ENCODE measurements around the gene AGT.
"Not testable (repeated sequence)": the region's sequence is repeated elsewhere in the genome, so short reads cannot be mapped to it uniquely, and the experiment has no call there.

The AGT gene

GRCh38 chr1:230730977-230731376 is 17.1 kb upstream of the AGT start:
- H3K18ac ChIP-seq (ENCODE audit: low read depth in 1 of 2, low read length in 2 of 2) = no peak overlapping the region
- H4K8ac ChIP-seq (ENCODE audit: low read length) = no peak overlapping the region
- H3K79me1 ChIP-seq (replicated peaks; ENCODE audit: low read length, poor library complexity, severe bottlenecking) = no peaks in the 10 kb centered on the region
- WGBS = 75% methylated on average over 5 of the region's 5 CpGs
- H3K27ac ChIP-seq (ENCODE audit: low read length, poor library complexity, severe bottlenecking) = no peak overlapping the region
- no peak overlapping the region for H3K4me3 ChIP-seq (ENCODE audit: insufficient read depth in 1 of 2, low read depth in 1 of 2, low read length in 2 of 2)
- H2AK5ac ChIP-seq (ENCODE audit: low read length, severe bottlenecking) = no peak overlapping the region
- no peak overlapping the region for H3K9ac ChIP-seq (ENCODE audit: low read length)
- H4K91ac ChIP-seq (ENCODE audit: low read length) = no peak overlapping the region
- H2BK15ac ChIP-seq (ENCODE audit: low read depth, poor library complexity, severe bottlenecking) = no peak overlapping the region
- no peak overlapping the region for H2BK12ac ChIP-seq (ENCODE audit: low read length in 2 of 2)
- no peak overlapping the region for H2AFZ ChIP-seq (ENCODE audit: low read depth, low read length)
- no peaks in the 10 kb centered on the region for H3K36me3 ChIP-seq (ENCODE audit: control insufficient read depth in 1 of 2, insufficient read depth in 2 of 2, low read depth in 1 of 2, low read length in 2 of 2)
- H3K4me1 ChIP-seq (ENCODE audit: control insufficient read depth, insufficient read depth, low read depth, low read length) = no peaks in the 10 kb centered on the region
- H2BK120ac ChIP-seq (ENCODE audit: low read depth, low read length) = no peak overlapping the region
- H3K9me3 ChIP-seq (ENCODE audit: control insufficient read depth, low read length) = no peaks in the 10 kb centered on the region
- no peak overlapping the region for H3K14ac ChIP-seq (ENCODE audit: low read length in 2 of 2)
- DNase-seq = no peak
- no peak overlapping the region for H3K4me2 ChIP-seq (ENCODE audit: low read length, poor library complexity, severe bottlenecking)
- H3K27me3 ChIP-seq (ENCODE audit: control insufficient read depth in 1 of 2, insufficient read depth in 1 of 2, low read length in 2 of 2) = peaks cover 8 to 10% of the 10 kb centered on the region in 2 experiments
- no peak overlapping the region for H3K4ac ChIP-seq (ENCODE audit: low read depth in 1 of 2, low read length in 2 of 2)
- no peak overlapping the region for H2BK5ac ChIP-seq (ENCODE audit: low read depth, low read length, poor library complexity, severe bottlenecking)
- H3K23ac ChIP-seq (ENCODE audit: low read length in 2 of 2) = no peak overlapping the region

GRCh38 chr1:230728710-230729392 is 14.9 kb upstream of the AGT start:
- no peak for DNase-seq
- Histone ChIP-seq H3K23ac (ENCODE audit: low read length in 2 of 2) (no peak overlapping the region), H3K27me3 (ENCODE audit: control insufficient read depth in 1 of 2, insufficient read depth in 1 of 2, low read length in 2 of 2) (peaks cover 3 to 7% of the 10 kb centered on the region in 2 experiments), H2BK120ac (ENCODE audit: low read depth, low read length) (no peak overlapping the region), H2AFZ (ENCODE audit: low read depth, low read length) (no peak overlapping the region), H3K18ac (ENCODE audit: low read depth in 1 of 2, low read length in 2 of 2) (no peak overlapping the region), H4K8ac (ENCODE audit: low read length) (no peak overlapping the region), H3K79me1 (replicated peaks; ENCODE audit: low read length, poor library complexity, severe bottlenecking) (no peaks in the 10 kb centered on the region), H2AK5ac (ENCODE audit: low read length, severe bottlenecking) (no peak overlapping the region), H2BK15ac (ENCODE audit: low read depth, poor library complexity, severe bottlenecking) (no peak overlapping the region), H3K4me1 (ENCODE audit: control insufficient read depth, insufficient read depth, low read depth, low read length) (no peaks in the 10 kb centered on the region), H2BK12ac (ENCODE audit: low read length in 2 of 2) (no peak overlapping the region), H3K36me3 (ENCODE audit: control insufficient read depth in 1 of 2, insufficient read depth in 2 of 2, low read depth in 1 of 2, low read length in 2 of 2) (no peaks in the 10 kb centered on the region), H3K4me3 (ENCODE audit: insufficient read depth in 1 of 2, low read depth in 1 of 2, low read length in 2 of 2) (no peak overlapping the region), H3K9me3 (ENCODE audit: control insufficient read depth, low read length) (no peaks in the 10 kb centered on the region), H2BK5ac (ENCODE audit: low read depth, low read length, poor library complexity, severe bottlenecking) (no peak overlapping the region), H3K4ac (ENCODE audit: low read depth in 1 of 2, low read length in 2 of 2) (no peak overlapping the region), H3K27ac (ENCODE audit: low read length, poor library complexity, severe bottlenecking) (no peak overlapping the region), H3K14ac (ENCODE audit: low read length in 2 of 2) (no peak overlapping the region), H3K4me2 (ENCODE audit: low read length, poor library complexity, severe bottlenecking) (no peak overlapping the region), H4K91ac (ENCODE audit: low read length) (no peak overlapping the region), H3K9ac (ENCODE audit: low read length) (no peak overlapping the region)
- WGBS = 58% methylated on average over 4 of the region's 6 CpGs

- no peak overlapping the region for H3K14ac ChIP-seq (ENCODE audit: low read length in 2 of 2)
- H3K4me2 ChIP-seq (ENCODE audit: low read length, poor library complexity, severe bottlenecking) = no peak overlapping the region
- H3K4me3 ChIP-seq (ENCODE audit: insufficient read depth in 1 of 2, low read depth in 1 of 2, low read length in 2 of 2) = no peak overlapping the region
- H3K9ac ChIP-seq (ENCODE audit: low read length) = no peak overlapping the region
- H3K23ac ChIP-seq (ENCODE audit: low read length in 2 of 2) = no peak overlapping the region
- no peaks in the 10 kb centered on the region for H3K4me1 ChIP-seq (ENCODE audit: control insufficient read depth, insufficient read depth, low read depth, low read length)
- no peaks in the 10 kb centered on the region for H3K79me1 ChIP-seq (replicated peaks; ENCODE audit: low read length, poor library complexity, severe bottlenecking)
- H4K8ac ChIP-seq (ENCODE audit: low read length) = no peak overlapping the region
- 86% methylated on average over 2 of the region's 6 CpGs for WGBS
- H3K27ac ChIP-seq (ENCODE audit: low read length, poor library complexity, severe bottlenecking) = no peak overlapping the region
- no peak overlapping the region for H2AFZ ChIP-seq (ENCODE audit: low read depth, low read length)
- H3K9me3 ChIP-seq (ENCODE audit: control insufficient read depth, low read length) = peaks cover 10% of the 10 kb centered on the region
- H2BK5ac ChIP-seq (ENCODE audit: low read depth, low read length, poor library complexity, severe bottlenecking) = no peak overlapping the region
- H3K4ac ChIP-seq (ENCODE audit: low read depth in 1 of 2, low read length in 2 of 2) = no peak overlapping the region
- no peak overlapping the region for H3K18ac ChIP-seq (ENCODE audit: low read depth in 1 of 2, low read length in 2 of 2)
- no peak overlapping the region for H2BK120ac ChIP-seq (ENCODE audit: low read depth, low read length)
- no peak overlapping the region for H4K91ac ChIP-seq (ENCODE audit: low read length)
- DNase-seq = no peak
- H2BK12ac ChIP-seq (ENCODE audit: low read length in 2 of 2) = no peak overlapping the region
- no peak overlapping the region for H2BK15ac ChIP-seq (ENCODE audit: low read depth, poor library complexity, severe bottlenecking)
- peaks cover 0 to 7% of the 10 kb centered on the region in 2 experiments for H3K27me3 ChIP-seq (ENCODE audit: control insufficient read depth in 1 of 2, insufficient read depth in 1 of 2, low read length in 2 of 2)
- no peak overlapping the region for H2AK5ac ChIP-seq (ENCODE audit: low read length, severe bottlenecking)
- no peaks in the 10 kb centered on the region for H3K36me3 ChIP-seq (ENCODE audit: control insufficient read depth in 1 of 2, insufficient read depth in 2 of 2, low read depth in 1 of 2, low read length in 2 of 2)
Measured at GRCh38 chr1:230725256-230726012, 11.5 kb upstream of the AGT start.

- H2BK15ac ChIP-seq (ENCODE audit: low read depth, poor library complexity, severe bottlenecking); H2AFZ ChIP-seq (ENCODE audit: low read depth, low read length); H3K36me3 ChIP-seq (ENCODE audit: control insufficient read depth in 1 of 2, insufficient read depth in 2 of 2, low read depth in 1 of 2, low read length in 2 of 2); H3K23ac ChIP-seq (ENCODE audit: low read length in 2 of 2); DNase-seq; H2BK12ac ChIP-seq (ENCODE audit: low read length in 2 of 2); H2BK5ac ChIP-seq (ENCODE audit: low read depth, low read length, poor library complexity, severe bottlenecking); H2BK120ac ChIP-seq (ENCODE audit: low read depth, low read length); H3K9ac ChIP-seq (ENCODE audit: low read length); H3K4me2 ChIP-seq (ENCODE audit: low read length, poor library complexity, severe bottlenecking); H3K79me1 ChIP-seq (replicated peaks; ENCODE audit: low read length, poor library complexity, severe bottlenecking); H3K18ac ChIP-seq (ENCODE audit: low read depth in 1 of 2, low read length in 2 of 2); H3K27ac ChIP-seq (ENCODE audit: low read length, poor library complexity, severe bottlenecking); H3K4me1 ChIP-seq (ENCODE audit: control insufficient read depth, insufficient read depth, low read depth, low read length); H2AK5ac ChIP-seq (ENCODE audit: low read length, severe bottlenecking); H3K14ac ChIP-seq (ENCODE audit: low read length in 2 of 2); H3K27me3 ChIP-seq (ENCODE audit: control insufficient read depth in 1 of 2, insufficient read depth in 1 of 2, low read length in 2 of 2); H4K91ac ChIP-seq (ENCODE audit: low read length); H3K4ac ChIP-seq (ENCODE audit: low read depth in 1 of 2, low read length in 2 of 2); H3K4me3 ChIP-seq (ENCODE audit: insufficient read depth in 1 of 2, low read depth in 1 of 2, low read length in 2 of 2); H4K8ac ChIP-seq (ENCODE audit: low read length): not testable (repeated sequence)
- peaks cover 10% of the 10 kb centered on the region for H3K9me3 ChIP-seq (ENCODE audit: control insufficient read depth, low read length)
- WGBS = 67% methylated on average over 3 of the region's 3 CpGs
Measured at GRCh38 chr1:230721849-230722522, 8.1 kb upstream of the AGT start.

Measured in mesenchymal stem cell (in vitro differentiated cells and primary cell).